GM12891 (cell line): ENCODE data around the gene PDGFA.

Experiments used
- POLR2A ChIP-seq: IDR thresholded peaks from 2 replicates; pipeline ENCODE4 v1.6.1; 2011; ENCODE audit warnings: low read depth, low read length, control low read depth
- POU2F2 ChIP-seq: IDR thresholded peaks from 2 replicates; pipeline ENCODE4 v1.6.1; 2011; ENCODE audit warnings: low read depth, mild to moderate bottlenecking, control low read depth, low read length, moderate library complexity

DNA sequence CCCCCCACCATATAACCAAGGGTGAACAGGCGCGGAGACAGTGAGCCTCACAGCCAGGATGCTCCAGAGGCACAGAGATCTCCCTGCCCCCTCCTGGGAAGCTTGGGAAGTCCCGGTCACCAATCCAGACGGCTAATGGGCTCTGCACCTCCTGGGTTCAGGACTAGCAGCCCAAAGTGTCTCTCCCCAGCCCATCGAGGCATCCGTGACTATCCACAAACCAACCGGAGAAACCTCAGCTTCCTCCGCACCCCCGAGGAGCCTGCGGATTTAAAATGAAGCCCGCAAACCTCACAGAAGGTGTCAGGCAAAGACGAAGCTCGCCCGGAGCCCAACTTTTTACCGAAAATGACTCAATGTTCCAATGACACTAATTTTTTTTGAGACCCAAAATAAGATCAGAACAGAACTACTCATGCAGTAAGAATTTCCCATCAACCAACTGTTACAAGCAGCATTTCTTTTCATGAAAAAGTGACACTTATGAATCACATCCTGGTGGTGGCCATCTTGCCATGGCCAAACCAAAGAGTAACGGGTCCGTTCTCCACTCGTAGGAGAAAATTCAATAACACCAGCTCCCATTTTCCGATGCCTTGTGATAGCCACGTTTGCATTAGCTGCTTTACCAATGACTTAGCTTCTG, 6.0 kb downstream of the PDGFA start:
- TF ChIP-seq POLR2A (no peak), POU2F2 (no peak)
